Keratinocyte (primary cell): Measurements from ENCODE around the gene EXOC3. TPM values are rescaled to one million over a fixed set of nuclear protein-coding genes. Genes with fewer than 3 reads are reported as not detected.

Experiments
- DNase-seq: peaks from one replicate; pipeline ENCODE4 v3.0.0-alpha.2; 2011; ENCODE audit warnings: low read depth, missing footprints, low spot score
- FAIRE-seq: peaks from 2 replicates; lab custom pipeline; 2011; peaks lifted over from hg19 to GRCh38; lab: Jason Lieb, UNC
- H2AFZ ChIP-seq: 2 replicates; pipeline ENCODE4 v1.6.0; 2012; ENCODE audit warnings: low read length, control low read depth, inconsistent platforms; ENCODE audit not compliant: control insufficient read depth
- H3K27ac ChIP-seq: 2 replicates; pipeline ENCODE4 v1.5.1; 2011; ENCODE audit warnings: low read length; ENCODE audit not compliant: control insufficient read depth, insufficient read depth
- H3K27me3 ChIP-seq: 3 replicates; pipeline ENCODE4 v1.6.0; 2011; ENCODE audit warnings: low read length; ENCODE audit not compliant: control insufficient read depth, insufficient read depth; ENCODE audit errors: extremely low read depth
- H3K36me3 ChIP-seq, 2 experiments: 2 replicates in 1 of 2; 3 replicates in 1 of 2; pipeline ENCODE4 v1.5.1; 2011; ENCODE audit warnings: low read length in 2 of 2, mild to moderate bottlenecking in 1 of 2; ENCODE audit not compliant: control insufficient read depth in 2 of 2, insufficient read depth in 2 of 2; ENCODE audit errors: extremely low read depth in 1 of 2
- H3K4me1 ChIP-seq: 3 replicates; pipeline ENCODE4 v1.5.1; 2011; ENCODE audit warnings: low read length; ENCODE audit not compliant: control insufficient read depth, insufficient read depth; ENCODE audit errors: extremely low read depth
- H3K4me2 ChIP-seq: 3 replicates; pipeline ENCODE4 v1.6.0; 2011; ENCODE audit warnings: low read depth, low read length; ENCODE audit not compliant: control insufficient read depth, insufficient read depth; ENCODE audit errors: extremely low read depth
- H3K4me3 ChIP-seq, 3 experiments: fragments of 200-600 bp in 1 of 3; sonication (generic) in 1 of 3; 2 replicates in 2 of 3; 3 replicates in 1 of 3; pipeline ENCODE4 v1.5.1; 2011 to 2016; ENCODE audit warnings: low read length in 3 of 3, mild to moderate bottlenecking in 3 of 3, control low read depth in 2 of 3, inconsistent platforms in 1 of 3, low read depth in 1 of 3, mixed read lengths in 1 of 3, mixed run types in 1 of 3, moderate library complexity in 1 of 3; ENCODE audit not compliant: control insufficient read depth in 2 of 3, insufficient read depth in 2 of 3; ENCODE audit errors: extremely low read depth in 1 of 3
- H3K79me2 ChIP-seq: 2 replicates; pipeline ENCODE4 v1.6.0; 2012; ENCODE audit warnings: low read length; ENCODE audit not compliant: control insufficient read depth, insufficient read depth
- H3K9ac ChIP-seq: 3 replicates; pipeline ENCODE4 v1.6.0; 2011; ENCODE audit warnings: low read length; ENCODE audit not compliant: control insufficient read depth, insufficient read depth; ENCODE audit errors: extremely low read depth
- H3K9me1 ChIP-seq: 3 replicates; pipeline ENCODE4 v1.6.0; 2011; ENCODE audit warnings: low read length; ENCODE audit not compliant: control insufficient read depth, insufficient read depth; ENCODE audit errors: extremely low read depth
- H3K9me3 ChIP-seq: 2 replicates; pipeline ENCODE4 v1.5.1; 2012; ENCODE audit warnings: low read depth, low read length; ENCODE audit not compliant: control insufficient read depth
- H4K20me1 ChIP-seq: 3 replicates; pipeline ENCODE4 v1.6.0; 2011; ENCODE audit warnings: low read length; ENCODE audit not compliant: control insufficient read depth, insufficient read depth; ENCODE audit errors: extremely low read depth
- EZH2 ChIP-seq: IDR thresholded peaks from one replicate; pipeline ENCODE4 v1.6.1; 2012; ENCODE audit warnings: inconsistent platforms, mild to moderate bottlenecking, low read length, moderate library complexity
- dilution Hi-C: fragments of 300-500 bp; cut with MboI; formaldehyde crosslinking; loops from one replicate; pipeline ENCODE4 v1.7.0; 2020; ENCODE audit warnings: low sequenced_read_pairs; ENCODE audit not compliant: extremely low pct_ligation_motif_present
- polyA plus RNA-seq, 5 experiments: library from polyadenylated mRNA; depleted of rRNA in 3 of 5; stranded (reverse) in 3 of 5; stranded (forward) in 1 of 5; unstranded in 1 of 5; fragments of >200 nt; gene quantifications; 1 replicate in 1 of 5; 2 replicates in 3 of 5; 3 replicates in 1 of 5; pipeline versions ENCODE4 v1.2.1 to v1.2.3, GENCODE V29; 2011 to 2012; ENCODE audit warnings: missing spikeins in 2 of 5, low read depth in 1 of 5, low replicate concordance in 1 of 5
- TF ChIP-seq, protein P1 (sequence below), 3 experiments: IDR thresholded peaks in 1 of 3; conservative IDR thresholded peaks in 1 of 3; optimal IDR thresholded peaks in 1 of 3; 2 replicates in 2 of 3; 3 replicates in 1 of 3; pipeline versions ENCODE3 to v1.5.1; 2011; ENCODE audit warnings: low read length in 3 of 3, mild to moderate bottlenecking in 3 of 3, moderate library complexity in 2 of 3, control low read depth in 1 of 3, inconsistent platforms in 1 of 3; ENCODE audit not compliant: insufficient read depth in 2 of 3; ENCODE audit errors: extremely low read depth in 1 of 3

Gene EXOC3
- polyA plus RNA-seq, 1 donor (not counting 4 experiments of a cell fraction or from before 2014, with no cell fraction given), result 14.2 TPM

DNA sequence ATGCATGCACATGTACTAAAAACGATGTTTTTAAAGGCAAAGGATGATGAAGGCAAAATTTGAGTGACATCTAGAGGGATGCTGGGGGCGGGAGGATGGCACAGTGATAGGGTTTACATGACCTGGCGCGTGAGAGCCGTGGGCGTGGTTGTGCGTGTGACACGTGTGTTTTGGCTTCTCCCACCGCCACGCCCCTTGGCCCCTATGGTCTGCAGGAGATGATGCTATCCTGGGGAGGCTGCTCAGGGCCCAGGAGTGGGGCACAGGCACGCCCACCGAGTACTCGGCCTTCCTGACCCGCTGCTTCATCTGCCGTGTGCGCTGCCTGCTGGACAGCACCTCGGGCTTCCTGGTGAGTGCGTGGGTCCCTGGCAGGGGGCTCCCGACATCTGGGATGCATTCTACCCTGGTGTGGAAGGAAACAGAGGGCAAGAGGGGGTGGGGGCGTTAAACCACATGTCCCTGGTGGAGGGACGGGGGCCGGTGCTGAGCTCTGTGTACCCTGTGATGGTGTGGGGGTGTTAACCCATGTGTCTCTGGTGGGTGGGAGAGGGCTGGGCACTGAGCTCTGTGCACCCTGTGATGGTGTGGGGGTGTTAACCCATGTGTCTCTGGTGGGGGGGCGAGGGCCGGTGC, 19.2 kb upstream of the EXOC3 start:
- H3K4me2 ChIP-seq, result no peak overlapping the region
- no peak overlapping the region for H3K4me3 ChIP-seq
- no peaks in the 10 kb centered on the region for H3K79me2 ChIP-seq
- H3K27ac ChIP-seq, result no peak overlapping the region
- H3K27me3 ChIP-seq, result no peaks in the 10 kb centered on the region
- peaks cover 3% of the 10 kb centered on the region for H3K4me1 ChIP-seq
- FAIRE-seq, result no peak
- H3K9ac ChIP-seq, result no peak overlapping the region
- H4K20me1 ChIP-seq, result no peaks in the 10 kb centered on the region
- no peaks in the 10 kb centered on the region for H3K9me3 ChIP-seq
- TF ChIP-seq, protein P1, sequence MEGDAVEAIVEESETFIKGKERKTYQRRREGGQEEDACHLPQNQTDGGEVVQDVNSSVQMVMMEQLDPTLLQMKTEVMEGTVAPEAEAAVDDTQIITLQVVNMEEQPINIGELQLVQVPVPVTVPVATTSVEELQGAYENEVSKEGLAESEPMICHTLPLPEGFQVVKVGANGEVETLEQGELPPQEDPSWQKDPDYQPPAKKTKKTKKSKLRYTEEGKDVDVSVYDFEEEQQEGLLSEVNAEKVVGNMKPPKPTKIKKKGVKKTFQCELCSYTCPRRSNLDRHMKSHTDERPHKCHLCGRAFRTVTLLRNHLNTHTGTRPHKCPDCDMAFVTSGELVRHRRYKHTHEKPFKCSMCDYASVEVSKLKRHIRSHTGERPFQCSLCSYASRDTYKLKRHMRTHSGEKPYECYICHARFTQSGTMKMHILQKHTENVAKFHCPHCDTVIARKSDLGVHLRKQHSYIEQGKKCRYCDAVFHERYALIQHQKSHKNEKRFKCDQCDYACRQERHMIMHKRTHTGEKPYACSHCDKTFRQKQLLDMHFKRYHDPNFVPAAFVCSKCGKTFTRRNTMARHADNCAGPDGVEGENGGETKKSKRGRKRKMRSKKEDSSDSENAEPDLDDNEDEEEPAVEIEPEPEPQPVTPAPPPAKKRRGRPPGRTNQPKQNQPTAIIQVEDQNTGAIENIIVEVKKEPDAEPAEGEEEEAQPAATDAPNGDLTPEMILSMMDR (optimal IDR thresholded peaks at IDR 0.05 in 1 of 3, IDR thresholded peaks at IDR 0.05 in 1 of 3, conservative IDR thresholded peaks at IDR 0.05 in 1 of 3; ENCODE audit: extremely low read depth in 1 of 3, insufficient read depth in 2 of 3, low read length in 3 of 3), result no peak
- no peak for TF ChIP-seq EZH2
- DNase-seq, result no peak
- dilution Hi-C loops, result no loop called here
- H3K9me1 ChIP-seq, result no peaks in the 10 kb centered on the region
- no peaks in the 10 kb centered on the region for H3K36me3 ChIP-seq
- no peak overlapping the region for H2AFZ ChIP-seq

DNA sequence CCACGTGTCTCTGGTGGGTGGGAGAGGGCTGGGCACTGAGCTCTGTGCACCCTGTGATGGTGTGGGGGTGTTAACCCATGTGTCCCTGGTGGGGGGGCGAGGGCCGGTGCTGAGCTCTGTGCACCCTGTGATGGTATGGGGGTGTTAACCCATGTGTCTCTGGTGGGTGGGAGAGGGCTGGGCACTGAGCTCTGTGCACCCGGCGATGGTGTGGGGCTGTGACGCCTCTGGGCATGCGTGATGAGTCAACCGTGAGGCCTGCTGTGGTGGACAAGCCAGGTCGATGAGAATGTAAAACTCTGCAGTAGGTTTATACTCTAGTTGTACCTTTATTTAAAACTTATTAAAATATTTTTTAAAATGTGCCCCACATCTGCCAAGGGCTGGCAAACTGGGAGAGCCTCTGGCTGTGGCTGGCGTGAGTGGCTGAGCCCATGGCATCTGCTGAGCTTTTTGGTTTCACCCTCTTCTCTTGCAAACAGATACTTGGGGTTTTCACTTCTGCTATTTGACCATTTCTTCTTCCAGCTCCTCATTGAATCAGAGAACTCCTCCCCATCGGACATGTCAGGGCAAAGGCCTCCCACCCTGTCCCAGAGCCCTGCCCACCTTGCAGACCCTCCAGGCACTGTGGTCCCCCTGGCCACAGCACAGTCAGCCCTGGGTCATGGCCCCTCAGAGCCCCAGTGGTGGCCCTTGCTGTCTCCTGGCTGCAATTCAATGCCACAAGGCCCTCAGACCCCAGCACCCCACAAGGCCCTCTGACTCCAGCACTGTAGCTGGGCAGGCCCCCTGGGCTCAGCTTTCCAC, 18.5 kb upstream of the EXOC3 start:
- dilution Hi-C loops, result no loop called here

More for the DNA sequence above, 18.5 kb upstream of the EXOC3 start:
- Histone ChIP-seq H3K36me3 (no peaks in the 10 kb centered on the region), H3K4me1 (peaks cover 3% of the 10 kb centered on the region), H3K4me3 (no peak overlapping the region), H3K9me1 (no peaks in the 10 kb centered on the region), H4K20me1 (no peaks in the 10 kb centered on the region), H3K9ac (no peak overlapping the region), H3K27me3 (no peaks in the 10 kb centered on the region), H2AFZ (no peak overlapping the region), H3K4me2 (no peak overlapping the region), H3K79me2 (no peaks in the 10 kb centered on the region), H3K27ac (no peak overlapping the region), H3K9me3 (no peaks in the 10 kb centered on the region)
- no peak for TF ChIP-seq EZH2
- TF ChIP-seq, protein P1 (optimal IDR thresholded peaks at IDR 0.05 in 1 of 3, IDR thresholded peaks at IDR 0.05 in 1 of 3, conservative IDR thresholded peaks at IDR 0.05 in 1 of 3; ENCODE audit: extremely low read depth in 1 of 3, insufficient read depth in 2 of 3, low read length in 3 of 3), result no peak
- DNase-seq (no peak), FAIRE-seq (no peak)
